Measurements from ENCODE around the gene PLXNA2. TPM values are rescaled to one million over a fixed set of nuclear protein-coding genes. Genes with fewer than 3 reads are reported as not detected.

Gene PLXNA2
- total and polyA plus RNA-seq, 11 donors = 9.2 to 28.2 (median 18.0) TPM

DNA sequence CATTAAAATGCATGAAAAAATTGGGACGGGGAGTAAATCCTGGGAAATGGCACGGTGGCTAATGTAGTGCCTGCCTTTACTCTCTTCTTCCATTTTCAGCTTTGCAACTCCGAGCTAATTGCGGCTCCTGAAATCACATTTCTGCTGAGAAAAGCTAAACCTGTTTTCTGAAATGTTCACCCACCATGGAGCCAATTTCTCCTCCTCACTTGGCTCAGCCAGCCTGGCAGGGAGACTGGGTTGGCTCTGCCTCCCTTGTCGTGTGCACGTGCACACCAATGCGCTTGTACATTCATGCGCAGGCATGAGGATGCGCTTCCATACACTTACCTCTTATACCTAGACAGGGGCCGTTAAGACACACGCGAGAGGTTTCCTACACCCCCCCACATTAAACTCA is 165.4 kb downstream of the PLXNA2 start:
- H3K4me1 ChIP-seq = peaks cover 0 to 38% (median 16%) of the 10 kb centered on the region in 12 donors
- H3K27ac ChIP-seq = no peak overlapping the region
- 95 to 96% (median 96%) methylated on average over 12 of the region's 12 CpGs for WGBS, 4 donors
- H3K27me3 ChIP-seq = no peaks in the 10 kb centered on the region
- intact Hi-C loops (cut with DNase I) = no loop called here
- no peak for TF ChIP-seq POLR2A (IDR thresholded peaks at IDR 0.05)
- TF ChIP-seq, protein P1, sequence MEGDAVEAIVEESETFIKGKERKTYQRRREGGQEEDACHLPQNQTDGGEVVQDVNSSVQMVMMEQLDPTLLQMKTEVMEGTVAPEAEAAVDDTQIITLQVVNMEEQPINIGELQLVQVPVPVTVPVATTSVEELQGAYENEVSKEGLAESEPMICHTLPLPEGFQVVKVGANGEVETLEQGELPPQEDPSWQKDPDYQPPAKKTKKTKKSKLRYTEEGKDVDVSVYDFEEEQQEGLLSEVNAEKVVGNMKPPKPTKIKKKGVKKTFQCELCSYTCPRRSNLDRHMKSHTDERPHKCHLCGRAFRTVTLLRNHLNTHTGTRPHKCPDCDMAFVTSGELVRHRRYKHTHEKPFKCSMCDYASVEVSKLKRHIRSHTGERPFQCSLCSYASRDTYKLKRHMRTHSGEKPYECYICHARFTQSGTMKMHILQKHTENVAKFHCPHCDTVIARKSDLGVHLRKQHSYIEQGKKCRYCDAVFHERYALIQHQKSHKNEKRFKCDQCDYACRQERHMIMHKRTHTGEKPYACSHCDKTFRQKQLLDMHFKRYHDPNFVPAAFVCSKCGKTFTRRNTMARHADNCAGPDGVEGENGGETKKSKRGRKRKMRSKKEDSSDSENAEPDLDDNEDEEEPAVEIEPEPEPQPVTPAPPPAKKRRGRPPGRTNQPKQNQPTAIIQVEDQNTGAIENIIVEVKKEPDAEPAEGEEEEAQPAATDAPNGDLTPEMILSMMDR (IDR thresholded peaks at IDR 0.05) = no peak
- no peaks in the 10 kb centered on the region for H3K9me3 ChIP-seq
- ATAC-seq = no peak
- H3K4me3 ChIP-seq = no peak overlapping the region
- peaks cover 0 to 83% (median 34%) of the 10 kb centered on the region in 9 donors for H3K36me3 ChIP-seq
- DNase-seq = no peak

GRCh38 chr1:208077232-208078075 is 166.7 kb downstream of the PLXNA2 start:
- H3K4me1 ChIP-seq = peaks cover 0 to 31% (median 16%) of the 10 kb centered on the region in 12 donors
- 65 to 77% (median 71%) methylated on average over 12 to 16 of the region's 16 CpGs for WGBS, 4 donors
- ATAC-seq (peak in 2 of 4 donors; percentile 12 to 20), DNase-seq (peak in 1 of 5 donors; percentile 46)
- peak overlapping the region in 2 of 12 donors; percentile 21 to 39 for H3K27ac ChIP-seq
- intact Hi-C loops (cut with DNase I) = no loop called here
- H3K36me3 ChIP-seq = peaks cover 0 to 89% (median 38%) of the 10 kb centered on the region in 9 donors
- H3K4me3 ChIP-seq = no peak overlapping the region
- H3K9me3 ChIP-seq = no peaks in the 10 kb centered on the region
- no peak for TF ChIP-seq POLR2A (IDR thresholded peaks at IDR 0.05)
- TF ChIP-seq, protein P1 (IDR thresholded peaks at IDR 0.05) = no peak
- H3K27me3 ChIP-seq = no peaks in the 10 kb centered on the region

- ATAC-seq (no peak), DNase-seq (no peak)
- Histone ChIP-seq H3K27ac (no peak overlapping the region), H3K27me3 (no peaks in the 10 kb centered on the region), H3K4me1 (peaks cover 0 to 17% (median 3%) of the 10 kb centered on the region in 12 donors), H3K4me3 (no peak overlapping the region), H3K36me3 (peaks cover 0 to 89% (median 49%) of the 10 kb centered on the region in 9 donors), H3K9me3 (no peaks in the 10 kb centered on the region)
- TF ChIP-seq, protein P1 (IDR thresholded peaks at IDR 0.05) = no peak
- TF ChIP-seq POLR2A (IDR thresholded peaks at IDR 0.05) = no peak
- WGBS, 4 donors = 85 to 93% (median 88%) methylated on average over 6 of the region's 6 CpGs
- intact Hi-C loops (cut with DNase I) = no loop called here
Measured at GRCh38 chr1:208074353-208074752, 169.8 kb downstream of the PLXNA2 start.

DNA sequence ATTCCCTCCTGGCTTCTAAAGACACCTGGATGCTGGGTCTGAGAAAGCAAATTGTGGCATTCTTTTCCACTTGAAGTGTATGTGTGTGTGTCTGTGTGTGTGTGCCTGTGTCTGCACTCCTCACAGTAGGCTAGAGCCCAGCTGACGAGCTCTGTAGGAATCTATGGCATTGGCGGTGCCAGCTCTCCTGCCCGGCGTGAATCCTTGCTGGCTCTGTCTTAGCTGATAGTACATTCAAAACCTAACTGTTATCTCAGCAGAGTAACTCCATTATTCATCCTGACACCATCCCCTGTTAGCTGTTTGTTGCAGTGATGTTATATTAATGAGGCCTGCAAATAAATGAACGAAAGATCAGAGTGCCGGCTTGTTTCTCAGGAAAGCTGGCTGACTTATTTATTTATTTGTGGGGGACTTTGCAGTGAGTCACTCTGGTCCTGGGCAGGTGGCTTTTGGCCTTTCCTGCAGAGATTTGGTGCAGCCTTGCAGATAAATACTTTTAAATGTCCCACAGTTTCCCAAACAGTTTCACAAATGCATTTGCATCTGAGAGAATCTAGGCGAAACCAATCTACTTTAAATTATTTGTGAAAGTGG is 172.7 kb downstream of the PLXNA2 start:
- H3K36me3 ChIP-seq = peaks cover 0 to 89% (median 42%) of the 10 kb centered on the region in 9 donors
- no peak overlapping the region for H3K27ac ChIP-seq
- no peaks in the 10 kb centered on the region for H3K27me3 ChIP-seq
- no peak for DNase-seq
- no peaks in the 10 kb centered on the region for H3K9me3 ChIP-seq
- peak in 2 of 4 donors; percentile 44 to 50 for ATAC-seq
- H3K4me1 ChIP-seq = peaks cover 0 to under 1% (median 0%) of the 10 kb centered on the region in 12 donors
- intact Hi-C loops (cut with DNase I) = no loop called here
- WGBS, 4 donors = 88 to 94% (median 90%) methylated on average over 7 of the region's 7 CpGs
- TF ChIP-seq POLR2A (IDR thresholded peaks at IDR 0.05) = no peak
- TF ChIP-seq, protein P1 (IDR thresholded peaks at IDR 0.05) = no peak
- H3K4me3 ChIP-seq = no peak overlapping the region
